Measurements from ENCODE around the gene ATF6.
A peak's percentile ranks its signal among the peaks of the same experiment; 100 is the strongest.
"Not testable (repeated sequence)": the region's sequence is repeated elsewhere in the genome, so short reads cannot be mapped to it uniquely, and the experiment has no call there.

The ATF6 gene

DNA sequence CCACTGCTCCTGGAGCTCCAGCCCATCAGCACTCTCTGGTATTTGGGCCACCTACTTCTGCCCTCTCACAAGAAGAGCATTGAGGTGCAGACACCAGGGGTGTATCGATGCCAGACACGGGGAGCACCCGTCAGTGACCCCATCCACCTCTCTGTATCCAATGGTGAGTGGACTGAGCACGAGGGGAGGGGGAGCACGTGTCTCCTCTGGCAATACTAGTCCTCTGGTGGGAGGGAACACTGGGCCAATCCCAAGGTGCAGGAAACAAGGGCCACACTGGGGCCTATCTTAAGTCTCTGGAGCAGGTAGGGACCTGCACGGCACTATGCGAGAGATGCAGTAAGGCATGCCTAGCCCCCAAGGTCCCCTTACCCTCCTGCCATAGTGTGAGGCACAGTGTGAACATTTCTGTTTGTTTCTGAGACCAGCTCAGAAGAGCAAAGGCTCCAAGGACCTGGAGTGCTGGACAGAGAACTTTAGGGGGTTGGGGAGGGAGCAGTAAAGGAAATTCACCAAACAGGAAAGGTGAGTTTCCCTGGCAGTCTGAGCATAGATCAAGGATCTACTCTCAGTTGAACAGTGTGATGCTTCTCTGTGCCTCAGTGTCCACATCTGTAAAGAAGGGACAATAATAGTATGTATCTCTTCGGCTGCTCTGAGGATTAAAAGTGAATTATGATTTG, 42.5 kb upstream of the ATF6 start:
- DNase-seq (ENCODE audit: insufficient read length, low spot score), result no peak
- FAIRE-seq, result no peak
- TF ChIP-seq POLR2A (IDR thresholded peaks at IDR 0.05; ENCODE audit: low read depth, low read length), result no peak
- no peak for TF ChIP-seq TAF1 (IDR thresholded peaks at IDR 0.05; ENCODE audit: low read depth, low read length)
- no peak for TF ChIP-seq SPI1 (IDR thresholded peaks at IDR 0.05; ENCODE audit: low read depth, low read length)
- TF ChIP-seq PAX5 (IDR thresholded peaks at IDR 0.05; ENCODE audit: insufficient read depth, low read length, severe bottlenecking), result no peak
- no peak for TF ChIP-seq POLR2AphosphoS5 (IDR thresholded peaks at IDR 0.05; ENCODE audit: low read depth, low read length)
- no peak for TF ChIP-seq POU2F2 (IDR thresholded peaks at IDR 0.05; ENCODE audit: low read depth, low read length)

GRCh38 chr1:161725258-161725907, 40.7 kb upstream of the ATF6 start:
- not testable (repeated sequence) for FAIRE-seq; DNase-seq (ENCODE audit: insufficient read length, low spot score)

DNA sequence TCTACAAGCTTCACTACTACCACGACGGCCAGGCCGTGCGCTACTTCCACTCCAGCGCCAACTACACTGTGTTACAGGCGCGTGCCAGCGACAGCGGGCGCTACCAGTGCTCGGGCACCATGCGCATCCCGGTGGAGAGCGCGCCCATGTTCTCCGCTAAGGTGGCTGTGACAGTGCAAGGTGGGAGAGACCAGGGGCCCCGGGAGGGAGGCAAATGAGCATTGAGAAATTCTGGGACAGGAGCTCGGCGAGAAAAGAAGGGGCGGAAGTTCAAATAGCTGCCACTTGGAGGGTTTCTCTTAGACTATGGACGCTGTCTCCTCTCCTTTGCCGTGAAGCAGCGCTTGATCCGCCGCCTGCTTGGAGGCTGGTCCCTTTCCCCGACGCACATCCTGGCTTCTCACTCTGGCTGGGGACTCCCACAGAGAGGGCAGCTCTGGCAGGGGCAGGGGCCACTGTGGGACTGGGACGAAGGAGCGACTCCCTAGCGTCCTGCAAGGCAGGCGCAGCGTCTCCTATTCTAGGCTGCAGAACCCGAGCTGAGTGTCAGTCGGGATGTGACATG, 40.1 kb upstream of the ATF6 start:
- TF ChIP-seq POU2F2 (IDR thresholded peaks at IDR 0.05; ENCODE audit: low read depth, low read length), result peak; percentile 70; the same call in 1 of the 2 replicates
- TF ChIP-seq SPI1 (IDR thresholded peaks at IDR 0.05; ENCODE audit: low read depth, low read length), result 0 out of 2 replicates have a peak, but pooled peaks have one; percentile 14
- no peak for TF ChIP-seq TAF1 (IDR thresholded peaks at IDR 0.05; ENCODE audit: low read depth, low read length)
- no peak for TF ChIP-seq PAX5 (IDR thresholded peaks at IDR 0.05; ENCODE audit: insufficient read depth, low read length, severe bottlenecking)
- TF ChIP-seq POLR2A (IDR thresholded peaks at IDR 0.05; ENCODE audit: low read depth, low read length), result peak; percentile 47; the same call in 1 of the 2 replicates
- no peak for TF ChIP-seq POLR2AphosphoS5 (IDR thresholded peaks at IDR 0.05; ENCODE audit: low read depth, low read length)
- DNase-seq (ENCODE audit: insufficient read length, low spot score), result no peak
- FAIRE-seq, result peak; percentile 69

GRCh38 chr1:161726473-161727255, 39.5 kb upstream of the ATF6 start:
- FAIRE-seq, result peak; percentile 87
- DNase-seq (ENCODE audit: insufficient read length, low spot score), result peak; percentile 71
- TF ChIP-seq POLR2AphosphoS5 (IDR thresholded peaks at IDR 0.05; ENCODE audit: low read depth, low read length) (peak; percentile 81), PAX5 (IDR thresholded peaks at IDR 0.05; ENCODE audit: insufficient read depth, low read length, severe bottlenecking) (no peak), POU2F2 (IDR thresholded peaks at IDR 0.05; ENCODE audit: low read depth, low read length) (peak; percentile 20), TAF1 (IDR thresholded peaks at IDR 0.05; ENCODE audit: low read depth, low read length) (peak; percentile 64), POLR2A (IDR thresholded peaks at IDR 0.05; ENCODE audit: low read depth, low read length) (peak; percentile 89), SPI1 (IDR thresholded peaks at IDR 0.05; ENCODE audit: low read depth, low read length) (no peak)

GRCh38 chr1:161727256-161727924, 38.7 kb upstream of the ATF6 start:
- DNase-seq (ENCODE audit: insufficient read length, low spot score), result no peak
- TF ChIP-seq SPI1 (IDR thresholded peaks at IDR 0.05; ENCODE audit: low read depth, low read length) (no peak), POLR2AphosphoS5 (IDR thresholded peaks at IDR 0.05; ENCODE audit: low read depth, low read length) (peak; percentile 15), POU2F2 (IDR thresholded peaks at IDR 0.05; ENCODE audit: low read depth, low read length) (no peak), POLR2A (IDR thresholded peaks at IDR 0.05; ENCODE audit: low read depth, low read length) (0 out of 2 replicates have a peak, but pooled peaks have one; percentile 2)
- FAIRE-seq, result no peak

GRCh38 chr1:161728376-161729226, 37.5 kb upstream of the ATF6 start:
- DNase-seq (ENCODE audit: insufficient read length, low spot score), result no peak
- no peak for TF ChIP-seq POU2F2 (IDR thresholded peaks at IDR 0.05; ENCODE audit: low read depth, low read length)
- no peak for TF ChIP-seq SPI1 (IDR thresholded peaks at IDR 0.05; ENCODE audit: low read depth, low read length)
- TF ChIP-seq TAF1 (IDR thresholded peaks at IDR 0.05; ENCODE audit: low read depth, low read length), result 0 out of 2 replicates have a peak, but pooled peaks have one; percentile 8
- no peak for TF ChIP-seq PAX5 (IDR thresholded peaks at IDR 0.05; ENCODE audit: insufficient read depth, low read length, severe bottlenecking)
- TF ChIP-seq POLR2A (IDR thresholded peaks at IDR 0.05; ENCODE audit: low read depth, low read length), result no peak
- no peak for TF ChIP-seq POLR2AphosphoS5 (IDR thresholded peaks at IDR 0.05; ENCODE audit: low read depth, low read length)
- no peak for FAIRE-seq

- FAIRE-seq, result no peak
- TF ChIP-seq POLR2A (IDR thresholded peaks at IDR 0.05; ENCODE audit: low read depth, low read length) (no peak), POU2F2 (IDR thresholded peaks at IDR 0.05; ENCODE audit: low read depth, low read length) (no peak), TAF1 (IDR thresholded peaks at IDR 0.05; ENCODE audit: low read depth, low read length) (no peak), SPI1 (IDR thresholded peaks at IDR 0.05; ENCODE audit: low read depth, low read length) (no peak), PAX5 (IDR thresholded peaks at IDR 0.05; ENCODE audit: insufficient read depth, low read length, severe bottlenecking) (no peak), POLR2AphosphoS5 (IDR thresholded peaks at IDR 0.05; ENCODE audit: low read depth, low read length) (no peak)
- DNase-seq (ENCODE audit: insufficient read length, low spot score), result no peak
These were observed 36.0 kb upstream of the ATF6 start for GRCh38 chr1:161730050-161730564.

DNA sequence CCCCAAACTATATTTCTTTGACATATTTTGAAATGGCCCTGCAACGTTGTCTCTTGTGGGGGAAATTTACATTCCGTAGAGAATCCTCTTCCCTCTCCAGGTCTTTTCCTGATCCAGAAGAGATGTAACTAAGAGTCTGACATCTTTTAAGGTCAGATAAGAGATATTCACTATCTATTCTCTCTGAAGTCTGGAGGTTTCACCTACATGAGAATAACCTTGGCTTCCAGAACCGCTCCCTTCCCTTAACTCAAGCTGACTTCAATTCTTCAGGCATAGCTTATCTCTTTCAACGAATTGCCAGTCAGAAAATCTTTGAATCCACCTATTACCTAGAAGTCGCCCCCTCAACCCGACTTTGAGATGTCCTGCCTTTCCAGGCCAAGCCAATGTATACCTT, 34.9 kb upstream of the ATF6 start:
- no peak for TF ChIP-seq POLR2A (IDR thresholded peaks at IDR 0.05; ENCODE audit: low read depth, low read length)
- no peak for TF ChIP-seq PAX5 (IDR thresholded peaks at IDR 0.05; ENCODE audit: insufficient read depth, low read length, severe bottlenecking)
- no peak for TF ChIP-seq POLR2AphosphoS5 (IDR thresholded peaks at IDR 0.05; ENCODE audit: low read depth, low read length)
- no peak for TF ChIP-seq POU2F2 (IDR thresholded peaks at IDR 0.05; ENCODE audit: low read depth, low read length)
- TF ChIP-seq SPI1 (IDR thresholded peaks at IDR 0.05; ENCODE audit: low read depth, low read length), result no peak
- no peak for TF ChIP-seq TAF1 (IDR thresholded peaks at IDR 0.05; ENCODE audit: low read depth, low read length)
- DNase-seq (ENCODE audit: insufficient read length, low spot score) (no peak), FAIRE-seq (no peak)

Measured in GM12891 (cell line).